ENCODE data around the gene TRPM3.
"Not testable (repeated sequence)": the region's sequence is repeated elsewhere in the genome, so short reads cannot be mapped to it uniquely, and the experiment has no call there.

TRPM3 gene

DNA sequence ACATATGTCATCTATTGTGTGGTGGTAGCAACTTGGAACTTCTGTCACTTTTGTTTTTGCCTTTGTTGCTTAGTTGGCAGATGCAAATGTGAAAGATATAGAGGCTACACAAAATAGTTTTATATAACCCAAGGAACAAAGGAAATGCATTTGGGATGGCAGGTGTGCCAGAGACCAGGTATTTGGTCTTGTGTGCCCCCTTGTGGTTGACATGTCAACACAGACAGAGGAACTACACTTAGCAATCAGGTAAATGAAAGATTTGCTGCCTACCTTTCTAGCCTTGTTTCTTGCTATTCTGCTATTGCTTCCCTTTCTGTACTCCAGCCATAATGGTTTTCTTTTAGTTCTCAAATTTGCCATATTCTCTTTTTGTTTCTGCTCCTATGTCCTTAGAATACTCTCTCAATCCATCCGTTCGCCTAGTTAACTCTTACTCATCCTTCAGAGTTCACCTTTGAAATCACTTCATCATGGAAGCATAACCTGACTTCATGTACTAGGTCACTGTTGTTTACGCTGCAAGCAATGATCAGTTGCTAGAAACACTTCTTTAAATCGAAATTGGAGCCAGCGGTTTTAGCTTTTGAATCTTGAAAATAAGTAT is 119.5 kb downstream of the TRPM3 start:
- no peak for DNase-seq (ENCODE audit: low read depth in 4 of 4, low spot score in 1 of 4)

DNA sequence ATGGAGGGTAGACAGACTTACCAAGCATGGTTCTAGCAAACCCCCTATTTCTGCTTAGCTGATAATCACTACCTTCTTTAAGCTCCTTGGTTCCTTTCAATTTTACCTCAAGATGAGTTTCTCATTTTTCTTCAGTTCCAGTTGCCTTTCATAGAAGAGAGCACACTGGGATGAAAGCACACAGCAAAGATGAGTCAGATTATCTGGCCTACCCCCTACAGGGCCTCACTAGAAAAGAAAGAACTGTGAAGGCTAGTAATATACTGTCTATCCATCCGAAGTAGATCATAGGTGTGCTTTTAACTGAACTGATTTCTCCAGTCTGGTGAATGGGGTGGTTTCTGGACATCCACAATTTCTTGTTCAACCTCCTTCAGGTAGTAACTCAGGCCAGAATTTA is 122.5 kb downstream of the TRPM3 start:
- DNase-seq (ENCODE audit: low read depth in 4 of 4, low spot score in 1 of 4), result no peak

DNA sequence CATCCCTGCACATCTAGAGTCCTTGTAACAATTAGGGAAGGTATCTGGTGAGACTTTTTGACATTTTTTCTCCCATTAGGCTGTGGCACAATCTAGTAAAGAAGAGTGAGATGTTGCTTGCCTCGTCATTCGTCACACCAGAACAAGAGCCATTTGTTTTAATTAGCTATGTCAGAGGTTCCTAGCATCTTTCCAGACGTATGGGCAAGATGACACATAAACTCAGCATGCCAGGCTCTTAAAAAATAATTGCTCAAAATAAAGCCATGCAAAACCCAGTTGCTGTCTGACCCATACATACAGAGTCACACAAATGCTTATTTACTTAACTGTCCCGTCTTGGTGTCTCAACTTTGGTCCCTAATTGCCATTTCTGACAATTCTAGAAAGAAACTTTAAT is 125.9 kb downstream of the TRPM3 start:
- no peak for DNase-seq (ENCODE audit: low read depth in 4 of 4, low spot score in 1 of 4)

DNA sequence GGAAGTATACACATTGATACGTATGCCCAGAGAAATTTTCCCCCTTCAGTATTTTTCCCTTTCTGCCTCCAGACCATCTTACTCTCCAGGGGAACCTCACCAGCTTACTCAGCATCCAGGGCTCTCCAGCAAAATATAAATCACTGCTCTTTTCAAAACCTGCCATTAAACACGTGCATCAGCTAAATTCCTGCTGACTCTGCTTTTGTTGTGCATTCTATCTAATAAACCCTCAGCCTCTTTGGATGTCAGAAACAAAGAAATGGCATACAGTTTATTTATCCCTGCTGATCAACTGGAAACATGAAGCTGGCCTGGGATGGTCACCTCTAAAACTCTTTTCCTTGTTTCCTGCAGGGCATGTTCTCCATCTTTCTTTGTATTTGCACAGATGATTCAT is 126.8 kb downstream of the TRPM3 start:
- no peak for DNase-seq (ENCODE audit: low read depth in 4 of 4, low spot score in 1 of 4)

DNA sequence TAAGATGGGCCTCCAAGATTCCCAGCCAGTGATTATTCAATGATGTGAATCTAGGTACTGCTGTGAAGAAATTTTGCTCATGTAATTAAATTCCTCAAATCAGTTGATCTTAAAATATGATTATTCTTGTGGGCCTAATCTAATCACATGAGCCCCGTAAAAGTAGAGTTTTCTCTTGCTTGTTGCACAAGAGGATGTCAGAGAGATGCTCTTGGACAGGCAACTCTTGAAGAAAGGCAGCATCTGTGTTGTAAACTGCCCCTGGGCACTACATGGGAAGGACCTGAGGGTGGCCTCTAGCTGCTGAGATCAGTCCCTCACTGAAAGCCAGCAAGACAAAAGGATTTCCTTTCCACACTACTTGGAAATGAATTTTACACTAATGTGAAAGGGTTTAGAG is 132.9 kb downstream of the TRPM3 start:
- no peak for DNase-seq (ENCODE audit: low read depth in 4 of 4, low spot score in 1 of 4)

- DNase-seq (ENCODE audit: low read depth in 4 of 4, low spot score in 1 of 4), result no peak
Observed at GRCh38 chr9:70987986-70988385, 133.4 kb downstream of the TRPM3 start.

DNA sequence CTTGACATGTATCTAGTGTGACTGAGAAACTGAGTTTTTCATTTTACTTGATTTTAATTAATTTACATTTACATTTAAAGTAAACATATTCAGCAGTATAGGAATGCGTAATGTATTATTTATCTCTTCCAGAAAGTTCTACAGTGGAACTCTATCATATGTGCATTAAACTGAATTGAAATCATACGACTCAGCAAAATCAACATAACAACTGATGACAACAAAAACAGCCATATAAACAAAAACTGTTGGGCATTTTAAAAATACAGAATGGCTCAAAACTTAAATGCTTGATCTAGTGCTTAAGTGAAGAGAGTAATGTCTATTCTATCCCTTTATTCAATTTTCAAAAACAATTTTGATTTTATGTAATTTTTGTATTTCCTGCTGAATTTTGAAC is 134.4 kb downstream of the TRPM3 start:
- no peak for DNase-seq (ENCODE audit: low read depth in 4 of 4, low spot score in 1 of 4)

- no peak for DNase-seq (ENCODE audit: low read depth in 4 of 4, low spot score in 1 of 4)
Observed at GRCh38 chr9:70983723-70984295, 137.6 kb downstream of the TRPM3 start.

GRCh38 chr9:70981312-70981711 is 140.1 kb downstream of the TRPM3 start:
- DNase-seq (ENCODE audit: low read depth in 4 of 4, low spot score in 1 of 4), result no peak

- no peak for DNase-seq (ENCODE audit: low read depth in 4 of 4, low spot score in 1 of 4)
Observed at GRCh38 chr9:70979966-70980365, 141.5 kb downstream of the TRPM3 start.

GRCh38 chr9:70978085-70978484 is 143.3 kb downstream of the TRPM3 start:
- DNase-seq (ENCODE audit: low read depth in 4 of 4, low spot score in 1 of 4), result no peak

DNA sequence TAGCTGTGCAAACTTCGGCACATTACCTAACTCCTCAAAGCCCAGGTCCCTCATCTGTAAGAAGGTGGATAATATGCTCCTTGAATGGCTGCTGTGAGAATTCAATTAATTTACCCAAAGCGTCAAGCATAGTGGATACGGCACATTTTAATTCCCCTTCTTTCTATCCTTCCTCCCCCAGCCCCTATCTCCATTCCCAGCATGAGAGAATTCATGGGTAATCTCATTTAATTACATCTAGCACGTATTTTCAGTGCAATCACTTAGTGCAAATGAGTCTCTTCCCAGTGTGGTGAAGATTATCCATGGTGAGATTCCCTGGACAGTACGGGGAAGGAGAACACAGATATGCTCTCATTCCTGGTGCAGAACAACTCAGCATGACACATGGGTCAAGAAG is 145.6 kb downstream of the TRPM3 start:
- DNase-seq (ENCODE audit: low read depth in 4 of 4, low spot score in 1 of 4), result no peak

GRCh38 chr9:70971723-70972122 is 149.7 kb downstream of the TRPM3 start:
- DNase-seq (ENCODE audit: low read depth in 4 of 4, low spot score in 1 of 4), result no peak

GRCh38 chr9:70966380-70966779 is 155.0 kb downstream of the TRPM3 start:
- not testable (repeated sequence) for DNase-seq (ENCODE audit: low read depth in 4 of 4, low spot score in 1 of 4)

GRCh38 chr9:70964861-70965260 is 156.6 kb downstream of the TRPM3 start:
- no peak for DNase-seq (ENCODE audit: low read depth in 4 of 4, low spot score in 1 of 4)

DNA sequence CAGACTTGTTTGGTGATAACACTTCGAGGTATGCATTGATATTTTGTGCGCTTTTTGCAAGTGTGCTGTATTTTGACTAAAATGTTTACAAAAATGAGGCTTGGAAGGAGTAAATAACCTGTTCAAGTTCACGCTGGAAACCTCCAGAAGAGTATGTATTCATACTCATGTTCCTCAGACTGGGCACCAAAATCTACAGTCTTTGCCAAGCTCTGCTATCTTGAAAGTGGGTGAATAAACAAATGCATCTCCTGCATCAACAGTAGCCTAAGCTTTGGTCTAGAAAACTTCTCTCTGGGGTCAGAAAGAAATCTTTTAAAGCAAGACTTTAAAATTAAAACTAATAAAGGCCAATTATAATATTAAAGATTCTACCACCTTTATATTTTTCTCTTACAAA is 157.9 kb downstream of the TRPM3 start:
- no peak for DNase-seq (ENCODE audit: low read depth in 4 of 4, low spot score in 1 of 4)

GRCh38 chr9:70962761-70963440 is 158.5 kb downstream of the TRPM3 start:
- no peak for DNase-seq (ENCODE audit: low read depth in 4 of 4, low spot score in 1 of 4)

- DNase-seq (ENCODE audit: low read depth in 4 of 4, low spot score in 1 of 4), result no peak
Observed at GRCh38 chr9:70959366-70959765, 162.1 kb downstream of the TRPM3 start.

- no peak for DNase-seq (ENCODE audit: low read depth in 4 of 4, low spot score in 1 of 4)
Observed at GRCh38 chr9:70954596-70955143, 166.8 kb downstream of the TRPM3 start.

- DNase-seq (ENCODE audit: low read depth in 4 of 4, low spot score in 1 of 4), result no peak
Observed at GRCh38 chr9:70954126-70954525, 167.3 kb downstream of the TRPM3 start.

DNA sequence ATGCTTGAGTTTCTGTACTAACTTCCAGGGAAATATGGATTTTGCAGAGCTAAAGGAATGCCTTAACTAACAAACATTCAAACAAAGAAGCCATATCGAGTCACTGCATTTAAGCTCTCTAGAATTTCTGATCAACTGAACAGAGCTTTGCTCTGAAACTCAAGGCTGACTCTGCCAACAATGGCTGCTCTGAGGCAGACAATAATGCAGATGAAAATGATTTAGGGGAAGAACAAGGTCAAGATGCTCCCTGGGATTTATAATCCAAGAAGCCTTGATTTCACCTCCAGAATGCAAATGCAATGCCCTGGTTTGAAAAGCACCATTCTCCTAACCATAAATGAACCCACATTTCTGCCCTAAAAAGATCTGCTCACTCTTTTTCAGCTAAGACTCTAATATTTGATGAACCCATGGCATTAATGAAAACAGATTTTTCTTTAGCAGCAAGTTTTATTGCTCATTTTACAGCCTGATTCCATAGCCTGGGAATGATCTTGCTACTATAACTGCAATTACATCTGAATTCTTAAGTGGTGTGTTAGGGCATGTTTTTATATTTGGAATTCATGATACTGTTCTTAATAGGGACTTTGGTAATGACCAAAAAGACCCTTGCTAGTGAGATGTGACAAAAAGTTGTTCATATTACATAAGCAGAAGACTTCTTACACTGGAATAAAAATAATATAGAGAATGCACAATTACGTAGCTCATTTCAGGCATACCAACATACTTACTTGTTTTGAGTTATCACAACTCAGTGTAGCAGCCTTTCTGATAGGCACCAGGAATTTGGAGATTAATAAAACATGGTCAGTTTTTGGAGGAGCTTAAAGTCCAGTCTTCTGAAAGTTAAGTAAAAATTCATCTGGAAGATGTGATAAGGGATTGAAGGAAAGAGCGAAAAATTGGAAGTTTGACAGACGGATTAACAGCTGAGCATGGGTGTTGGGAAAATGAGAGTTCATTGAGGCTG is 169.4 kb downstream of the TRPM3 start:
- DNase-seq (ENCODE audit: low read depth in 4 of 4, low spot score in 1 of 4), result no peak
